ENCODE measurements around the gene UTP18. TPM values are rescaled to one million over a fixed set of nuclear protein-coding genes. Genes with fewer than 3 reads are reported as not detected.
"Not testable (repeated sequence)": the region's sequence is repeated elsewhere in the genome, so short reads cannot be mapped to it uniquely, and the experiment has no call there.

Gene UTP18
- total RNA-seq, 1 donor = 41.8 TPM

GRCh38 chr17:51298508-51299371 is 38.4 kb downstream of the UTP18 start:
- no peak overlapping the region for H3K4me3 ChIP-seq (ENCODE audit: low read depth, low read length)
- peak; percentile 61 for DNase-seq (ENCODE audit: low read depth)
- peak; percentile 84 for TF ChIP-seq CTCF (IDR thresholded peaks at IDR 0.05; ENCODE audit: insufficient read depth, low read length)

GRCh38 chr17:51299859-51300258 is 39.5 kb downstream of the UTP18 start:
- TF ChIP-seq CTCF (IDR thresholded peaks at IDR 0.05; ENCODE audit: insufficient read depth, low read length) = no peak
- no peak overlapping the region for H3K4me3 ChIP-seq (ENCODE audit: low read depth, low read length)
- no peak for DNase-seq (ENCODE audit: low read depth)

- TF ChIP-seq CTCF (IDR thresholded peaks at IDR 0.05; ENCODE audit: insufficient read depth, low read length) = no peak
- no peak for DNase-seq (ENCODE audit: low read depth)
Measured at GRCh38 chr17:51305182-51305581, 44.8 kb downstream of the UTP18 start.

GRCh38 chr17:51312003-51312402 is 51.7 kb downstream of the UTP18 start:
- not testable (repeated sequence) for DNase-seq (ENCODE audit: low read depth); H3K4me3 ChIP-seq (ENCODE audit: low read depth, low read length)

More at GRCh38 chr17:51305182-51305581, 44.8 kb downstream of the UTP18 start:
- H3K4me3 ChIP-seq (ENCODE audit: low read depth, low read length) = no peak overlapping the region

- DNase-seq (ENCODE audit: low read depth) = no peak
- TF ChIP-seq CTCF (IDR thresholded peaks at IDR 0.05; ENCODE audit: insufficient read depth, low read length) = no peak
- no peak overlapping the region for H3K4me3 ChIP-seq (ENCODE audit: low read depth, low read length)
Measured at GRCh38 chr17:51319186-51319585, 58.8 kb downstream of the UTP18 start.

GRCh38 chr17:51322390-51323029 is 62.2 kb downstream of the UTP18 start:
- peak; percentile 27 for DNase-seq (ENCODE audit: low read depth)
- TF ChIP-seq CTCF (IDR thresholded peaks at IDR 0.05; ENCODE audit: insufficient read depth, low read length) = peak; percentile 34

GRCh38 chr17:51325471-51325870 is 65.1 kb downstream of the UTP18 start:
- DNase-seq (ENCODE audit: low read depth) = no peak
- no peak overlapping the region for H3K4me3 ChIP-seq (ENCODE audit: low read depth, low read length)
- no peak for TF ChIP-seq CTCF (IDR thresholded peaks at IDR 0.05; ENCODE audit: insufficient read depth, low read length)

More at GRCh38 chr17:51322390-51323029, 62.2 kb downstream of the UTP18 start:
- no peak overlapping the region for H3K4me3 ChIP-seq (ENCODE audit: low read depth, low read length)

GRCh38 chr17:51330861-51331503 is 70.6 kb downstream of the UTP18 start:
- not testable (repeated sequence) for H3K4me3 ChIP-seq (ENCODE audit: low read depth, low read length); DNase-seq (ENCODE audit: low read depth)

Measured in fibroblast of the aortic adventitia (primary cell).